Measurements from ENCODE around the gene LCP2.
"Not testable (repeated sequence)": the region's sequence is repeated elsewhere in the genome, so short reads cannot be mapped to it uniquely, and the experiment has no call there.

The LCP2 gene

DNA sequence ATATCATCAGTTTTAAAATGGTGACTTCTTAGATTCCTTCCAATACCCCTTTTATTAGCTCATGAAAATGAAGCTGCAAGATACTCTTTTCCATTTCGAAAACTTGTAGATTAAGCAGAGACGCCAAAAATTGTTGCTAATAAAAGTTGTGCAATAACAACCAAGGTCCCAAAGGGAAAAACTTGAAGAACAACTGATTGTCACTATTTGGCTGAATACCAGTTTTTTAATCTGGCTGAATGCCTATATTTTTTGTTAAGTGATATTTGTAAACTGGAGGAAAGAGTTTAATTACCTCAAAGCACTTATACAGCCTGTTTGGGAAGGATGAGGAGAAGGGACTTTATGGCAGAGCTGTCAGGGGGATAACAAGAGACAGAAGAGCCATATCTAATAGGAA, 50.2 kb downstream of the LCP2 start:
- no peaks in the 10 kb centered on the region for H3K27me3 ChIP-seq (ENCODE audit: insufficient read depth, low read length, poor library complexity)
- H3K4me3 ChIP-seq (ENCODE audit: low read depth in 1 of 2, low read length in 2 of 2) = no peak overlapping the region
- H3K9ac ChIP-seq (ENCODE audit: low read depth, low read length) = no peak overlapping the region
- no peak overlapping the region for H3K27ac ChIP-seq (ENCODE audit: low read length)
- no peaks in the 10 kb centered on the region for H3K9me3 ChIP-seq (ENCODE audit: insufficient read depth, low read length, severe bottlenecking)
- H3K79me2 ChIP-seq (ENCODE audit: insufficient read depth, low read length) = no peaks in the 10 kb centered on the region
- ATAC-seq (ENCODE audit: insufficient read depth, low read depth) (no peak), DNase-seq (no peak)
- no peak for TF ChIP-seq EZH2 (IDR thresholded peaks at IDR 0.05; ENCODE audit: borderline replicate concordance, low read depth, low read length, severe bottlenecking)
- TF ChIP-seq, protein P1, sequence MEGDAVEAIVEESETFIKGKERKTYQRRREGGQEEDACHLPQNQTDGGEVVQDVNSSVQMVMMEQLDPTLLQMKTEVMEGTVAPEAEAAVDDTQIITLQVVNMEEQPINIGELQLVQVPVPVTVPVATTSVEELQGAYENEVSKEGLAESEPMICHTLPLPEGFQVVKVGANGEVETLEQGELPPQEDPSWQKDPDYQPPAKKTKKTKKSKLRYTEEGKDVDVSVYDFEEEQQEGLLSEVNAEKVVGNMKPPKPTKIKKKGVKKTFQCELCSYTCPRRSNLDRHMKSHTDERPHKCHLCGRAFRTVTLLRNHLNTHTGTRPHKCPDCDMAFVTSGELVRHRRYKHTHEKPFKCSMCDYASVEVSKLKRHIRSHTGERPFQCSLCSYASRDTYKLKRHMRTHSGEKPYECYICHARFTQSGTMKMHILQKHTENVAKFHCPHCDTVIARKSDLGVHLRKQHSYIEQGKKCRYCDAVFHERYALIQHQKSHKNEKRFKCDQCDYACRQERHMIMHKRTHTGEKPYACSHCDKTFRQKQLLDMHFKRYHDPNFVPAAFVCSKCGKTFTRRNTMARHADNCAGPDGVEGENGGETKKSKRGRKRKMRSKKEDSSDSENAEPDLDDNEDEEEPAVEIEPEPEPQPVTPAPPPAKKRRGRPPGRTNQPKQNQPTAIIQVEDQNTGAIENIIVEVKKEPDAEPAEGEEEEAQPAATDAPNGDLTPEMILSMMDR (IDR thresholded peaks at IDR 0.05; ENCODE audit: borderline replicate concordance, extremely low read depth, low read length, poor library complexity, severe bottlenecking) = no peak
- no peaks in the 10 kb centered on the region for H4K20me1 ChIP-seq (ENCODE audit: insufficient read depth, low read length)
- peaks cover 68% of the 10 kb centered on the region for H3K36me3 ChIP-seq (ENCODE audit: insufficient read depth, low read length)
- H2AFZ ChIP-seq (ENCODE audit: low read depth, low read length) = no peak overlapping the region
- H3K4me1 ChIP-seq (ENCODE audit: insufficient read depth, low read length) = no peaks in the 10 kb centered on the region
- no peak overlapping the region for H3K4me2 ChIP-seq (ENCODE audit: insufficient read depth, low read length)

DNA sequence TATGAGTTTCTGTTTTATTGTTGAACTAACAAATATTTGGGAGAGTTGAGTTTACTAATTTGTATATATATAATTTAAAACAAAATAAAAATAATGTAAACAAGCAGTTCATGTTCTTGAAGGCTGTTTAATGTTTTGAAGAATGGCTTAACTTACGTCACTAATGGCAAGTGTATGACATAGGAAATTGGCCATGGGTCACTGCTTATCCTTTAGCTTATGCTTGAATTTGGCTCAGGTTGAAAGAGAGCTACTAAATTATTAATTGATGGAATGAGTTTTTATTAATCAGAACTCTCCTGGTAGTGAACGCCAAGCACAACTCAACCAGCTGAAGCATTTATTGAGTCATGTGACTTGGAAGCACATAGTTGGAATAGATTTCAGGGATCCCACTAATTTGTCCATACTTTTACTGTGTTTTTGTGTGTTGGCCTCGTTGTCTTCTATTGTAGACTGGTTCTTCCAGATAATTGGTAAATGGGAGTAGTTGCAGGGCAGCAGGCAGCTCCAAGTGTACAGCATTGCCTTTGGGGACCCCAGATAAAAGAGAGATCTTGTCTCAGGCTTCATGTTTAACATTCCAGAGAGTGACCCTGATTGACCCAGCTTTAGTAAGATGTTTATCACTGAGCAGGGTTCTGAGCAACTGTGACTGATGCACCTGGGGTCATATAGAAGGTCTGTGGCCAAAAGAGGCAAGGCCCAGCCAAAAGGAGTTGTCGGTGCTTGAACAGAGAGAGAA, 51.3 kb downstream of the LCP2 start:
- ATAC-seq (ENCODE audit: insufficient read depth, low read depth) = no peak
- Histone ChIP-seq H3K27ac (ENCODE audit: low read length) (no peak overlapping the region), H3K27me3 (ENCODE audit: insufficient read depth, low read length, poor library complexity) (no peaks in the 10 kb centered on the region)

DNA sequence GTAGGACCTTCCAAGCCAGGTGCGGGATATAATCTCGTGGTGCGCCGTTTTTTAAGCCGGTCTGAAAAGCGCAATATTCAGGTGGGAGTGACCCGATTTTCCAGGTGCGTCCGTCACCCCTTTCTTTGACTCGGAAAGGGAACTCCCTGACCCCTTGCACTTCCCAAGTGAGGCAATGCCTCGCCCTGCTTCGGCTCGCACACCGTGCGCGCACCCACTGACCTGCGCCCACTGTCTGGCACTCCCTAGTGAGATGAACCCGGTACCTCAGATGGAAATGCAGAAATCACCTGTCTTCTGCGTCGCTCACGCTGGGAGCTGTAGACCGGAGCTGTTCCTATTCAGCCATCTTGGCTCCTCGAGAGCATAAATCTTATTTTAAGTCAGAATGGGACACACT, 52.1 kb downstream of the LCP2 start:
- not testable (repeated sequence) for ATAC-seq (ENCODE audit: insufficient read depth, low read depth); H3K4me2 ChIP-seq (ENCODE audit: insufficient read depth, low read length); H3K4me3 ChIP-seq (ENCODE audit: low read depth in 1 of 2, low read length in 2 of 2); H2AFZ ChIP-seq (ENCODE audit: low read depth, low read length); H3K4me1 ChIP-seq (ENCODE audit: insufficient read depth, low read length); H3K27me3 ChIP-seq (ENCODE audit: insufficient read depth, low read length, poor library complexity); H4K20me1 ChIP-seq (ENCODE audit: insufficient read depth, low read length); H3K79me2 ChIP-seq (ENCODE audit: insufficient read depth, low read length); H3K9me3 ChIP-seq (ENCODE audit: insufficient read depth, low read length, severe bottlenecking); H3K9ac ChIP-seq (ENCODE audit: low read depth, low read length); DNase-seq; H3K27ac ChIP-seq (ENCODE audit: low read length)
- H3K36me3 ChIP-seq (ENCODE audit: insufficient read depth, low read length) = peaks cover 48% of the 10 kb centered on the region

More for the DNA sequence above, 51.3 kb downstream of the LCP2 start:
- H3K9me3 ChIP-seq (ENCODE audit: insufficient read depth, low read length, severe bottlenecking) = no peaks in the 10 kb centered on the region
- H3K4me1 ChIP-seq (ENCODE audit: insufficient read depth, low read length) = no peaks in the 10 kb centered on the region
- no peak overlapping the region for H2AFZ ChIP-seq (ENCODE audit: low read depth, low read length)
- TF ChIP-seq EZH2 (IDR thresholded peaks at IDR 0.05; ENCODE audit: borderline replicate concordance, low read depth, low read length, severe bottlenecking) = no peak
- TF ChIP-seq, protein P1 (IDR thresholded peaks at IDR 0.05; ENCODE audit: borderline replicate concordance, extremely low read depth, low read length, poor library complexity, severe bottlenecking) = no peak
- H3K36me3 ChIP-seq (ENCODE audit: insufficient read depth, low read length) = peaks cover 57% of the 10 kb centered on the region
- H3K79me2 ChIP-seq (ENCODE audit: insufficient read depth, low read length) = no peaks in the 10 kb centered on the region
- H4K20me1 ChIP-seq (ENCODE audit: insufficient read depth, low read length) = no peaks in the 10 kb centered on the region
- H3K4me3 ChIP-seq (ENCODE audit: low read depth in 1 of 2, low read length in 2 of 2) = no peak overlapping the region
- H3K4me2 ChIP-seq (ENCODE audit: insufficient read depth, low read length) = no peak overlapping the region
- DNase-seq = no peak
- H3K9ac ChIP-seq (ENCODE audit: low read depth, low read length) = no peak overlapping the region

DNA sequence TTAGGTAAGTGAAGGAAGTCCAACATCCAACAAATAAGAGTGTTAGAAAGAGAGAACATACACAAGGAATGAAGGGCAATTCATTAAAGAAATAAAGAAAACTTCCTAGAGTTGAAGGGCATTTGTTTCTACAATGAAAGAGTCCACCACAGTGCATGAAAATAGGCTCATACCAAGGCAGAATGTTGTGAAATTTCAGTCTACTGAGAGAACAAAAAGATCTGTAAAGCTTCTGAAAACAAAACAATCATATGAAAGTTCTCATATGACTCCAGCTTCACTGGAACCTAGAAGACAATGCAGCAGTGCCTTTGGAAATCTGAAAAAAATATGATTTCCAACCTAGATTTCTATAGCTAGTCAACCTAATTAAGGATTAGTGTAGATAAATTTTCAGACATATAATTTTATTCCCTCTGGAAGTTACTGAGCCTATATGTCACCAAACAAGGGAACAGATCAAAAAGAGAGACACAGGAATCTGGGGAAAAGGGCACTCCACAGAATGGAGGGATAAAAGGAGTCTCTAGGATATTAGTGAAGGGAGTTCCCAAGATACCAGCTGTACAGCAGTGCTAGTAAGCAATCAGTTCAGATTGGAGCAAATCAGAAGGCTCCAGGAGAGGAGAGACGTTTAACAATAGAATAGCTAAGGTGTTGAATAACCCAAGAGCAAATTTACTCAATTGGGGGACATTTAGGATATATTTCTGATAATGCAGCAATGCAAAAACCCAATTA, 59.0 kb downstream of the LCP2 start:
- no peak overlapping the region for H2AFZ ChIP-seq (ENCODE audit: low read depth, low read length)
- TF ChIP-seq, protein P1 (IDR thresholded peaks at IDR 0.05; ENCODE audit: borderline replicate concordance, extremely low read depth, low read length, poor library complexity, severe bottlenecking) = no peak
- no peak for TF ChIP-seq EZH2 (IDR thresholded peaks at IDR 0.05; ENCODE audit: borderline replicate concordance, low read depth, low read length, severe bottlenecking)
- H3K27me3 ChIP-seq (ENCODE audit: insufficient read depth, low read length, poor library complexity) = no peaks in the 10 kb centered on the region
- H3K4me1 ChIP-seq (ENCODE audit: insufficient read depth, low read length) = no peaks in the 10 kb centered on the region
- ATAC-seq (ENCODE audit: insufficient read depth, low read depth) = no peak
- no peak overlapping the region for H3K4me3 ChIP-seq (ENCODE audit: low read depth in 1 of 2, low read length in 2 of 2)
- H3K36me3 ChIP-seq (ENCODE audit: insufficient read depth, low read length) = no peaks in the 10 kb centered on the region
- H3K27ac ChIP-seq (ENCODE audit: low read length) = no peak overlapping the region
- H3K4me2 ChIP-seq (ENCODE audit: insufficient read depth, low read length) = no peak overlapping the region
- no peaks in the 10 kb centered on the region for H4K20me1 ChIP-seq (ENCODE audit: insufficient read depth, low read length)
- no peaks in the 10 kb centered on the region for H3K79me2 ChIP-seq (ENCODE audit: insufficient read depth, low read length)
- no peaks in the 10 kb centered on the region for H3K9me3 ChIP-seq (ENCODE audit: insufficient read depth, low read length, severe bottlenecking)
- no peak overlapping the region for H3K9ac ChIP-seq (ENCODE audit: low read depth, low read length)
- DNase-seq = no peak

Data from DND-41 (cell line).